DOHH2 (cell line): Measurements from ENCODE around the gene PRCP.

ENCODE experiments used
- H3F3A ChIP-seq: fragments of 200-600 bp; sonication (generic), shearing (Covaris generic); 2 replicates; pipeline ENCODE4 v1.6.0; 2016; ENCODE audit warnings: antibody characterized with exemption, mild to moderate bottlenecking; ENCODE audit not compliant: control insufficient read depth, insufficient read depth
- H3K27ac ChIP-seq: fragments of 200-600 bp; sonication (generic); 2 replicates; pipeline ENCODE4 v1.5.1; 2014; ENCODE audit warnings: low read depth, mild to moderate bottlenecking, low read length, moderate library complexity
- H3K27me3 ChIP-seq: fragments of 200-600 bp; sonication (generic); 2 replicates; pipeline ENCODE4 v1.6.1; 2014; ENCODE audit warnings: mild to moderate bottlenecking, low read length, mixed read lengths; ENCODE audit not compliant: control insufficient read depth
- H3K36me3 ChIP-seq: fragments of 200-600 bp; sonication (generic); 2 replicates; pipeline ENCODE4 v1.6.1; 2014; ENCODE audit warnings: mild to moderate bottlenecking, low read length, moderate library complexity, mixed read lengths; ENCODE audit not compliant: control insufficient read depth
- H3K4me1 ChIP-seq: fragments of 200-600 bp; sonication (generic); 2 replicates; pipeline ENCODE4 v1.6.1; 2014; ENCODE audit warnings: mild to moderate bottlenecking, low read length, mixed read lengths; ENCODE audit not compliant: control insufficient read depth
- H3K4me2 ChIP-seq: fragments of 200-600 bp; sonication (generic); 2 replicates; pipeline ENCODE4 v1.6.0; 2014; ENCODE audit warnings: mild to moderate bottlenecking, low read length, moderate library complexity
- H3K4me3 ChIP-seq: fragments of 200-600 bp; sonication (generic); 2 replicates; pipeline ENCODE4 v1.5.1; 2014; ENCODE audit warnings: mild to moderate bottlenecking, low read length, mixed read lengths
- H3K79me2 ChIP-seq: fragments of 200-600 bp; sonication (generic); 2 replicates; pipeline ENCODE4 v1.6.1; 2014; ENCODE audit warnings: mild to moderate bottlenecking, low read length, mixed read lengths; ENCODE audit not compliant: control insufficient read depth
- H3K9me2 ChIP-seq: fragments of 200-600 bp; sonication (generic); replicated peaks from 2 replicates; pipeline ENCODE4 v1.6.1; 2014; ENCODE audit warnings: mild to moderate bottlenecking, low read length, mixed read lengths; ENCODE audit not compliant: control insufficient read depth
- H3K9me3 ChIP-seq: fragments of 200-600 bp; sonication (generic); 2 replicates; pipeline ENCODE4 v1.6.1; 2014; ENCODE audit warnings: antibody characterized with exemption, low read length, mixed read lengths; ENCODE audit not compliant: control insufficient read depth, insufficient read depth
- H4K20me1 ChIP-seq: fragments of 200-600 bp; sonication (generic); 2 replicates; pipeline ENCODE4 v1.6.0; 2014; ENCODE audit warnings: low read depth, mild to moderate bottlenecking, antibody characterized with exemption, low read length, moderate library complexity; ENCODE audit not compliant: control insufficient read depth, insufficient read depth
- CTCF ChIP-seq: fragments of 200-600 bp; sonication (generic); IDR thresholded peaks from one replicate; pipeline ENCODE4 v1.5.1; 2014; ENCODE audit warnings: antibody characterized with exemption, mild to moderate bottlenecking, low read depth, low read length; ENCODE audit not compliant: poor library complexity, severe bottlenecking
- EZH2phosphoT487 ChIP-seq: fragments of 200-600 bp; sonication (generic); IDR thresholded peaks from 2 replicates; pipeline ENCODE4 v1.6.1; 2017; ENCODE audit warnings: borderline replicate concordance, mild to moderate bottlenecking, antibody characterized with exemption, low read length, moderate library complexity, mixed read lengths

PRCP gene

GRCh38 chr11:82830746-82831145 is 69.5 kb downstream of the PRCP start:
- H3K36me3 ChIP-seq: no peaks in the 10 kb centered on the region
- H3K27ac ChIP-seq: no peak overlapping the region
- TF ChIP-seq CTCF (no peak), EZH2phosphoT487 (no peak)
- no peaks in the 10 kb centered on the region for H4K20me1 ChIP-seq
- no peak overlapping the region for H3K4me3 ChIP-seq
- H3K4me2 ChIP-seq: no peak overlapping the region
- H3K27me3 ChIP-seq: no peaks in the 10 kb centered on the region
- no peaks in the 10 kb centered on the region for H3K9me3 ChIP-seq
- H3F3A ChIP-seq: no peaks in the 10 kb centered on the region
- no peaks in the 10 kb centered on the region for H3K9me2 ChIP-seq
- H3K4me1 ChIP-seq: peaks cover 10% of the 10 kb centered on the region
- no peaks in the 10 kb centered on the region for H3K79me2 ChIP-seq

DNA sequence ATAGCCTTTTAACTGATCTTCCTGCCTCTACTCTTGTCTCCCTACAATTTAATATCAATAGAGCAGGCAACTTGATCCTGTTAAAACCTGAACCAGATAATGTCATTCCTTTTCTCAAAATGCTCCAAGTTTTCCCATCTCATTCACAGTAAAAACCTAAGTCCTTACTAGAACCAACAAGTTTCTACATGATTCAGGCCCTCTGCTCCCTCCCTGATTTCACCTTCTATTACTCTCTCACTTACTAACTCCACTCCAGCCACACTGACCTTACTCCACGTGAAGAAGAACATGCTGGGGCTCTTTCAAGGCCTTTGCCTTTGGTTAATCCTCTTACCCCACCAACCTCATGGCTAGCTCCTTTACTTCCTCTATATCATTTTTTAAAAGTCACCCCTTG is 71.1 kb downstream of the PRCP start:
- Histone ChIP-seq H3K36me3 (no peaks in the 10 kb centered on the region), H3K27ac (no peak overlapping the region), H4K20me1 (no peaks in the 10 kb centered on the region), H3K9me2 (no peaks in the 10 kb centered on the region), H3F3A (no peaks in the 10 kb centered on the region), H3K4me3 (no peak overlapping the region), H3K9me3 (no peaks in the 10 kb centered on the region), H3K4me2 (no peak overlapping the region), H3K4me1 (peaks cover 10% of the 10 kb centered on the region), H3K27me3 (no peaks in the 10 kb centered on the region), H3K79me2 (no peaks in the 10 kb centered on the region)
- no peak for TF ChIP-seq CTCF
- no peak for TF ChIP-seq EZH2phosphoT487

- H4K20me1 ChIP-seq: no peaks in the 10 kb centered on the region
- no peak overlapping the region for H3K4me2 ChIP-seq
- no peaks in the 10 kb centered on the region for H3K9me3 ChIP-seq
- H3K36me3 ChIP-seq: no peaks in the 10 kb centered on the region
- H3K27me3 ChIP-seq: no peaks in the 10 kb centered on the region
- no peaks in the 10 kb centered on the region for H3K9me2 ChIP-seq
- H3F3A ChIP-seq: no peaks in the 10 kb centered on the region
- peaks cover 10% of the 10 kb centered on the region for H3K4me1 ChIP-seq
- H3K79me2 ChIP-seq: no peaks in the 10 kb centered on the region
- TF ChIP-seq CTCF: no peak
- TF ChIP-seq EZH2phosphoT487: no peak
- no peak overlapping the region for H3K27ac ChIP-seq
- H3K4me3 ChIP-seq: no peak overlapping the region
These were observed 71.8 kb downstream of the PRCP start for GRCh38 chr11:82828472-82828871.

- no peak for TF ChIP-seq EZH2phosphoT487
- TF ChIP-seq CTCF: no peak
- Histone ChIP-seq H3K9me2 (no peaks in the 10 kb centered on the region), H3K27ac (no peak overlapping the region), H3K4me1 (peaks cover 10% of the 10 kb centered on the region), H3K4me3 (no peak overlapping the region), H3K4me2 (no peak overlapping the region), H3K36me3 (no peaks in the 10 kb centered on the region), H3F3A (no peaks in the 10 kb centered on the region), H4K20me1 (no peaks in the 10 kb centered on the region), H3K27me3 (no peaks in the 10 kb centered on the region), H3K79me2 (no peaks in the 10 kb centered on the region), H3K9me3 (no peaks in the 10 kb centered on the region)
These were observed 73.7 kb downstream of the PRCP start for GRCh38 chr11:82826526-82826925.
